ENCODE data around the gene MSL1. TPM values are rescaled to one million over a fixed set of nuclear protein-coding genes. Genes with fewer than 3 reads are reported as not detected.

Gene MSL1
- total and polyA plus RNA-seq, 2 of the 13 experiments (the other 11 are each of a cell fraction or from before 2014, with no cell fraction given) = 63.8 to 88.5 TPM

GRCh38 chr17:40111221-40112128 is 10.3 kb upstream of the MSL1 start (continued):
- TF ChIP-seq POLR2G (IDR thresholded peaks at IDR 0.05; ENCODE audit: low read depth, low read length) (no peak), KLF12 (CRISPR knock-in tag; IDR thresholded peaks at IDR 0.05; ENCODE audit: borderline replicate concordance) (no peak), NPAS2 (CRISPR knock-in tag; IDR thresholded peaks at IDR 0.05; ENCODE audit: borderline replicate concordance) (no peak), CSRNP1 (CRISPR knock-in tag; IDR thresholded peaks at IDR 0.05) (no peak), ZNF652 (CRISPR knock-in tag; IDR thresholded peaks at IDR 0.05; ENCODE audit: borderline replicate concordance, low read depth) (peak; percentile 32; the same call in 1 of the 2 replicates), ZNF878 (CRISPR knock-in tag; IDR thresholded peaks at IDR 0.05) (no peak), ATM (IDR thresholded peaks at IDR 0.05; ENCODE audit: borderline replicate concordance) (no peak), MAFF (IDR thresholded peaks at IDR 0.05; ENCODE audit: low read depth, low read length) (no peak), ZC3H13 (CRISPR knock-in tag; IDR thresholded peaks at IDR 0.05) (no peak), RFX5 (IDR thresholded peaks at IDR 0.05; ENCODE audit: low read depth, low read length) (0 out of 2 replicates have a peak, but pooled peaks have one; percentile 23), ZFP36L1 (CRISPR knock-in tag; IDR thresholded peaks at IDR 0.05) (no peak), HNRNPLL (IDR thresholded peaks at IDR 0.05; ENCODE audit: low read depth, low read length, poor library complexity, severe bottlenecking) (no peak), ZNF34 (CRISPR knock-in tag; IDR thresholded peaks at IDR 0.05; ENCODE audit: borderline replicate concordance) (peak; percentile 89; the same call in 1 of the 2 replicates), ZNF552 (CRISPR knock-in tag; IDR thresholded peaks at IDR 0.05; ENCODE audit: borderline replicate concordance) (0 out of 2 replicates have a peak, but pooled peaks have one; percentile 34), HDAC1 (CRISPR knock-in tag; IDR thresholded peaks at IDR 0.05) (peak; percentile 86), DMAP1 (CRISPR knock-in tag; IDR thresholded peaks at IDR 0.05) (peak; percentile 80; the same call in 1 of the 2 replicates), ZBTB42 (CRISPR knock-in tag; IDR thresholded peaks at IDR 0.05) (no peak), HDAC2 (CRISPR knock-in tag; IDR thresholded peaks at IDR 0.05) (peak; percentile 75), YEATS4 (CRISPR knock-in tag; IDR thresholded peaks at IDR 0.05; ENCODE audit: borderline replicate concordance) (peak; percentile 38; the same call in 1 of the 2 replicates), ZNF33B (CRISPR knock-in tag; IDR thresholded peaks at IDR 0.05) (0 out of 2 replicates have a peak, but pooled peaks have one; percentile 69), ZNF326 (CRISPR knock-in tag; IDR thresholded peaks at IDR 0.05; ENCODE audit: borderline replicate concordance) (no peak; the same call in 1 of the 2 replicates), CAMTA2 (CRISPR knock-in tag; IDR thresholded peaks at IDR 0.05; ENCODE audit: borderline replicate concordance) (no peak), JARID2 (CRISPR knock-in tag; IDR thresholded peaks at IDR 0.05; ENCODE audit: insufficient replicate concordance) (no peak)
- TF ChIP-seq, protein P1, sequence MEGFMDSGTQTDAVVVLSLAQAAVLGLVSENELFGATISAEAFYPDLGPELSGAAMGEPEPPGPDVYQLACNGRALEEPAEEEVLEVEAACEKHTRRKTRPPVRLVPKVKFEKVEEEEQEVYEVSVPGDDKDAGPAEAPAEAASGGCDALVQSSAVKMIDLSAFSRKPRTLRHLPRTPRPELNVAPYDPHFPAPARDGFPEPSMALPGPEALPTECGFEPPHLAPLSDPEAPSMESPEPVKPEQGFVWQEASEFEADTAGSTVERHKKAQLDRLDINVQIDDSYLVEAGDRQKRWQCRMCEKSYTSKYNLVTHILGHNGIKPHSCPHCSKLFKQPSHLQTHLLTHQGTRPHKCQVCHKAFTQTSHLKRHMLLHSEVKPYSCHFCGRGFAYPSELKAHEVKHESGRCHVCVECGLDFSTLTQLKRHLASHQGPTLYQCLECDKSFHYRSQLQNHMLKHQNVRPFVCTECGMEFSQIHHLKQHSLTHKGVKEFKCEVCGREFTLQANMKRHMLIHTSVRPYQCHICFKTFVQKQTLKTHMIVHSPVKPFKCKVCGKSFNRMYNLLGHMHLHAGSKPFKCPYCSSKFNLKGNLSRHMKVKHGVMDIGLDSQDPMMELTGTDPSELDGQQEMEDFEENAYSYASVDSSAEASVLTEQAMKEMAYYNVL (CRISPR knock-in tag; IDR thresholded peaks at IDR 0.05; ENCODE audit: borderline replicate concordance) = peak; percentile 95; the same call in 1 of the 2 replicates
